Ovary (tissue), 3 donors: ENCODE data around the gene MAN2A2.

Experiments
- POLR2A ChIP-seq: fragments of 450-650 bp; IDR thresholded peaks from one replicate; pipeline ENCODE4 v1.6.1; 2017; ENCODE audit warnings: antibody characterized with exemption, mild to moderate bottlenecking, moderate library complexity
- TF ChIP-seq, protein P1 (sequence below), 3 donors: fragments of 450-650 bp in 2 of 3; fragments of 200-600 bp in 1 of 3; IDR thresholded peaks; one replicate each; pipeline versions ENCODE4 v1.5.1 to v1.8.0; 2016 to 2022; ENCODE audit warnings: antibody characterized with exemption in 3 of 3, mild to moderate bottlenecking in 1 of 3
- donor health status: DM: no; HTN: no; CAD: no.

DNA sequence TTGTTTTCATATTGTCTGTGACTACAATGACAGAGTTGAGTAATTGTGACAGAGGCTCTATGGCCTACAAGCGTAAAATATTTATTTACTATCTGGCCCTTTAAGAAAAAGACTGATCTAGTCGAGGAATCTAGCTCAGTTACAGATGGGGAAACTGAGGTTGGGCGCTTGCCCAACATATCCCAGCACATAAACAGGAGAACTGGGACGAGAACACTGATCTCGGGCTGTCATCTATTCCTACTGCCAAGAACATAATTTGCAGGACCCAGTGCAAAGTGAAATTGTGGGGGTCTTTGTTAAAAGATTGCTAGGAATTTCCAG is 16.8 kb upstream of the MAN2A2 start:
- TF ChIP-seq, protein P1, sequence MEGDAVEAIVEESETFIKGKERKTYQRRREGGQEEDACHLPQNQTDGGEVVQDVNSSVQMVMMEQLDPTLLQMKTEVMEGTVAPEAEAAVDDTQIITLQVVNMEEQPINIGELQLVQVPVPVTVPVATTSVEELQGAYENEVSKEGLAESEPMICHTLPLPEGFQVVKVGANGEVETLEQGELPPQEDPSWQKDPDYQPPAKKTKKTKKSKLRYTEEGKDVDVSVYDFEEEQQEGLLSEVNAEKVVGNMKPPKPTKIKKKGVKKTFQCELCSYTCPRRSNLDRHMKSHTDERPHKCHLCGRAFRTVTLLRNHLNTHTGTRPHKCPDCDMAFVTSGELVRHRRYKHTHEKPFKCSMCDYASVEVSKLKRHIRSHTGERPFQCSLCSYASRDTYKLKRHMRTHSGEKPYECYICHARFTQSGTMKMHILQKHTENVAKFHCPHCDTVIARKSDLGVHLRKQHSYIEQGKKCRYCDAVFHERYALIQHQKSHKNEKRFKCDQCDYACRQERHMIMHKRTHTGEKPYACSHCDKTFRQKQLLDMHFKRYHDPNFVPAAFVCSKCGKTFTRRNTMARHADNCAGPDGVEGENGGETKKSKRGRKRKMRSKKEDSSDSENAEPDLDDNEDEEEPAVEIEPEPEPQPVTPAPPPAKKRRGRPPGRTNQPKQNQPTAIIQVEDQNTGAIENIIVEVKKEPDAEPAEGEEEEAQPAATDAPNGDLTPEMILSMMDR (IDR thresholded peaks at IDR 0.05), result no peak
- no peak for TF ChIP-seq POLR2A
